Spleen (tissue), 11 donors: Measurements from ENCODE around the gene SEH1L. TPM values are rescaled to one million over a fixed set of nuclear protein-coding genes. Genes with fewer than 3 reads are reported as not detected.

Source experiments
- DNase-seq: peaks from one replicate; pipeline ENCODE4 v3.0.0-alpha.2; 2020
- H3K27ac ChIP-seq, 8 donors: fragments of 200-600 bp; sonication (generic) in 7 of 8; 1 replicate in 4 of 8; 2 replicates in 4 of 8; pipeline versions ENCODE4 v1.5.0 to v1.8.0; 2016 to 2021; ENCODE audit warnings: inconsistent platforms in 4 of 8, mild to moderate bottlenecking in 4 of 8, moderate library complexity in 1 of 8
- H3K27me3 ChIP-seq, 7 donors: fragments of 200-600 bp; sonication (generic) in 6 of 7; replicated peaks in 1 of 7; 1 replicate in 4 of 7; 2 replicates in 3 of 7; pipeline versions ENCODE4 v1.5.0 to v1.8.0; 2016 to 2021; ENCODE audit warnings: inconsistent platforms in 3 of 7, mild to moderate bottlenecking in 1 of 7
- H3K36me3 ChIP-seq, 6 donors: fragments of 200-600 bp; sonication (generic) in 5 of 6; 1 replicate in 4 of 6; 2 replicates in 2 of 6; pipeline versions ENCODE4 v1.5.0 to v1.8.0; 2016 to 2021; ENCODE audit warnings: inconsistent platforms in 2 of 6
- H3K4me1 ChIP-seq, 6 donors: fragments of 200-600 bp; sonication (generic) in 5 of 6; 1 replicate in 3 of 6; 2 replicates in 3 of 6; pipeline versions ENCODE4 v1.5.0 to v1.8.0; 2016 to 2021; ENCODE audit warnings: inconsistent platforms in 3 of 6
- H3K4me3 ChIP-seq, 8 donors: fragments of 200-600 bp; sonication (generic) in 7 of 8; 1 replicate in 4 of 8; 2 replicates in 4 of 8; pipeline versions ENCODE4 v1.5.0 to v1.8.0; 2016 to 2021; ENCODE audit warnings: inconsistent platforms in 4 of 8, mild to moderate bottlenecking in 4 of 8, moderate library complexity in 2 of 8
- H3K9me3 ChIP-seq, 8 donors: fragments of 200-600 bp; sonication (generic) in 7 of 8; 1 replicate in 4 of 8; 2 replicates in 4 of 8; pipeline versions ENCODE4 v1.5.0 to v1.8.0; 2016 to 2021; ENCODE audit warnings: inconsistent platforms in 4 of 8
- POLR2A ChIP-seq, 3 donors: fragments of 450-650 bp; IDR thresholded peaks; one replicate each; pipeline ENCODE4 v1.5.1; 2017; ENCODE audit warnings: antibody characterized with exemption in 3 of 3, mild to moderate bottlenecking in 1 of 3
- POLR2AphosphoS5 ChIP-seq, 3 donors: sonication (generic); formaldehyde crosslinking; IDR thresholded peaks; one replicate each; pipeline ENCODE4 v1.5.1; 2017; ENCODE audit warnings: antibody characterized with exemption in 3 of 3
- WGBS, 5 donors: extraction: QIAGEN DNeasy Blood & Tissue Kit in 3 of 5; methylation state at CpG; one replicate each; pipeline versions ENCODE4 v1.1.5 to v1.1.7; 2013 to 2018; 5-methylcytosine and 5-hydroxymethylcytosine counted together
- intact Hi-C: fragments of 100-400 bp; cut with DNase I; formaldehyde crosslinking; loops from one replicate; pipeline ENCODE4 v1.15.0; 2023; ENCODE audit warnings: low total_unique reads
- polyA plus RNA-seq, 3 donors: library from polyadenylated mRNA; stranded (reverse); fragments of 200-250 nt; gene quantifications; one replicate each; pipeline ENCODE4 v1.2.1, GENCODE V29; 2013
- total RNA-seq, 7 donors: library from RNA; depleted of rRNA in 3 of 7; stranded (reverse); fragments of >200 nt in 3 of 7; fragmentation: NEBNext Ultra II Directional in 4 of 7; extraction: Animal tissue kit (Norgen Biotek cat#: 25700) in 4 of 7; gene quantifications; one replicate each; pipeline versions ENCODE4 v1.1.0 to v1.2.1, GENCODE V29; 2016 to 2021
- TF ChIP-seq, protein P1 (sequence below), 11 experiments: fragments of 200-600 bp in 7 of 11; fragments of 450-650 bp in 4 of 11; sonication (generic) in 4 of 11; IDR thresholded peaks in 8 of 11; conservative IDR thresholded peaks in 3 of 11; 1 replicate in 7 of 11; 2 replicates in 4 of 11; pipeline versions ENCODE4 v1.4.0 to v1.8.0; 2016 to 2021; ENCODE audit warnings: antibody characterized with exemption in 11 of 11, inconsistent platforms in 4 of 11, mild to moderate bottlenecking in 1 of 11
- donor health status: healthy with polysubstance abuse.
- donor health status: DM: no; HTN: no; CAD: no; lungs with moderate emphysema.
- donor health status: DM: no; HTN: no; CAD: no.
- donor health status: Bipolar disorder and iron deficiency.
- donor health status: healthy.
- donor health status: DM: no; HTN: no; CAD: no.
- donor health status: DM: yes; HTN: yes; CAD: no.

SEH1L gene
- total and polyA plus RNA-seq, 10 donors = 16.9 to 52.9 (median 31.0) TPM

DNA sequence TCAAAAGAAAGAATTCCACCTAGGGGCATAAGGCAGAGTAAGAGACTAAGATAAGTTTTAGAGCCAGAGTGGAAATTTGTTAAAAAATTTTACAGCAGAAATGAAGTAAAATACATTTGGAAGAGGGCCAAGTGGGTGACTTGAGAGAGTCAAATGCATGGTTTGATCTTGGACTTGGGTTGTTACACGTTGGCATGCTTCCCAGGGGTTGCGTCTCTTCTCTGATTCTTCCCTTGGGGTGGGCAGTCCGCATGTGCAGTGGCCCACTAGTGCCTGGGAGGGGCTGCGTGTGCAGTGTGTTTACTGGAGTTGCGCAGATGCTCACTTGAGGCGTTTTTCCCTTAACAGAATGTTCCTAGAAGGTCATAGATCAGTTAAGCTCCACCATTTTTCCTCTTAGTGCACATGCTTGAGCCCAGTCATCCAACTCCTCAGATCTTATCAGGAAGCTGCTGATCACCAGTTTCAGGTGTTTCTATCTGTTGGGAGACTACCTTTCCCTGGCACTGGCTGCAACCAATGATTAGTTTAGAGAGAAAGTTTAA lies 13.1 kb downstream of the SEH1L start:
- Histone ChIP-seq H3K27me3 (no peaks in the 10 kb centered on the region), H3K27ac (no peak overlapping the region), H3K4me1 (peaks cover 0 to 6% (median 0%) of the 10 kb centered on the region in 6 donors), H3K9me3 (no peaks in the 10 kb centered on the region), H3K36me3 (peaks cover 0 to 83% (median 53%) of the 10 kb centered on the region in 6 donors), H3K4me3 (no peak overlapping the region)
- no peak for DNase-seq
- WGBS, 5 donors = 71 to 87% (median 81%) methylated on average over 6 of the region's 6 CpGs
- TF ChIP-seq, protein P1, sequence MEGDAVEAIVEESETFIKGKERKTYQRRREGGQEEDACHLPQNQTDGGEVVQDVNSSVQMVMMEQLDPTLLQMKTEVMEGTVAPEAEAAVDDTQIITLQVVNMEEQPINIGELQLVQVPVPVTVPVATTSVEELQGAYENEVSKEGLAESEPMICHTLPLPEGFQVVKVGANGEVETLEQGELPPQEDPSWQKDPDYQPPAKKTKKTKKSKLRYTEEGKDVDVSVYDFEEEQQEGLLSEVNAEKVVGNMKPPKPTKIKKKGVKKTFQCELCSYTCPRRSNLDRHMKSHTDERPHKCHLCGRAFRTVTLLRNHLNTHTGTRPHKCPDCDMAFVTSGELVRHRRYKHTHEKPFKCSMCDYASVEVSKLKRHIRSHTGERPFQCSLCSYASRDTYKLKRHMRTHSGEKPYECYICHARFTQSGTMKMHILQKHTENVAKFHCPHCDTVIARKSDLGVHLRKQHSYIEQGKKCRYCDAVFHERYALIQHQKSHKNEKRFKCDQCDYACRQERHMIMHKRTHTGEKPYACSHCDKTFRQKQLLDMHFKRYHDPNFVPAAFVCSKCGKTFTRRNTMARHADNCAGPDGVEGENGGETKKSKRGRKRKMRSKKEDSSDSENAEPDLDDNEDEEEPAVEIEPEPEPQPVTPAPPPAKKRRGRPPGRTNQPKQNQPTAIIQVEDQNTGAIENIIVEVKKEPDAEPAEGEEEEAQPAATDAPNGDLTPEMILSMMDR (IDR thresholded peaks at IDR 0.05 in 8 of 11, conservative IDR thresholded peaks at IDR 0.05 in 3 of 11) = no peak
- intact Hi-C loops = no loop called here

DNA sequence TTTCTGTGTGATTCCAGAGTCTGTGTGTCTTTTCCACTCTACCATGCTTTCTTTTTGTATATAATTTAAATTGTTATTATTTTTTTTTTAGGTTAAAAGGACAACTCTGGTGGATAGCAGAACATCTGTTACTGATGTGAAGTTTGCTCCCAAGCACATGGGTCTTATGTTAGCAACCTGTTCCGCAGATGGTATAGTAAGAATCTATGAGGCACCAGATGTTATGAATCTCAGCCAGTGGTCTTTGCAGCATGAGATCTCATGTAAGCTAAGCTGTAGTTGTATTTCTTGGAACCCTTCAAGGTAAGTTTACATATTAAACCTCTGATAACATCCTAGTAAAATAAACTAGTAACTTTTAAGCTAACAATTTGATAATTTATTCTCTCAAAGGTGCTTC lies 15.3 kb downstream of the SEH1L start:
- intact Hi-C loops = no loop called here
- peaks cover 2 to 86% (median 45%) of the 10 kb centered on the region in 6 donors for H3K36me3 ChIP-seq
- WGBS, 5 donors = 98 to 100% (median 100%) methylated on average over 1 of the region's 1 CpG
- TF ChIP-seq POLR2AphosphoS5 (IDR thresholded peaks at IDR 0.05) (no peak), POLR2A (IDR thresholded peaks at IDR 0.05) (no peak)
- TF ChIP-seq, protein P1 (IDR thresholded peaks at IDR 0.05 in 8 of 11, conservative IDR thresholded peaks at IDR 0.05 in 3 of 11) = no peak
- no peaks in the 10 kb centered on the region for H3K27me3 ChIP-seq
- peaks cover 0 to 6% (median 0%) of the 10 kb centered on the region in 6 donors for H3K4me1 ChIP-seq
- DNase-seq = no peak
- H3K4me3 ChIP-seq = no peak overlapping the region
- H3K27ac ChIP-seq = no peak overlapping the region
- H3K9me3 ChIP-seq = no peaks in the 10 kb centered on the region

DNA sequence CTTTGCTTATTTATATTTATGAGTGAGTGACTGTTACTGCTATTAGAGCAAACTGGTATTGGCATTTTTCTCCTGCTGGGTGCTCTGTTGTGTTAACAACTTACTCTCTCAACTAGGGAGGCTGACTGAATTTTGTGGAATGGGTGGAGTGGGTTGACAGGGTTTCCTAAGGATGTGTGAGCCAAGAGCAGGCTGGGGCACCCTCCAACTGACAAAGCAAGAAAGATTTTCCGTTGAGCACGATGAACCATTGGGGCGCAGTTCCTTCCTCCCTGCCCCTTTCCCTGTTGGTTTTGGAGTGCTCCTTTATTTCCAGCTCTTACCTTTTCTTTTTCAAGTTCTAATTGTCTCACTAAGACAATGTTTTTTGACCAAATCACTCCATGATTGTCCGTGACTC lies 20.3 kb downstream of the SEH1L start:
- H3K9me3 ChIP-seq = no peaks in the 10 kb centered on the region
- 60 to 91% (median 83%) methylated on average over 4 of the region's 4 CpGs for WGBS, 5 donors
- intact Hi-C loops = no loop called here
- no peak overlapping the region for H3K27ac ChIP-seq
- no peaks in the 10 kb centered on the region for H3K27me3 ChIP-seq
- no peak for DNase-seq
- peaks cover 5 to 80% (median 50%) of the 10 kb centered on the region in 6 donors for H3K36me3 ChIP-seq
- no peaks in the 10 kb centered on the region for H3K4me1 ChIP-seq
- H3K4me3 ChIP-seq = no peak overlapping the region
- TF ChIP-seq, protein P1 (IDR thresholded peaks at IDR 0.05 in 8 of 11, conservative IDR thresholded peaks at IDR 0.05 in 3 of 11) = no peak

DNA sequence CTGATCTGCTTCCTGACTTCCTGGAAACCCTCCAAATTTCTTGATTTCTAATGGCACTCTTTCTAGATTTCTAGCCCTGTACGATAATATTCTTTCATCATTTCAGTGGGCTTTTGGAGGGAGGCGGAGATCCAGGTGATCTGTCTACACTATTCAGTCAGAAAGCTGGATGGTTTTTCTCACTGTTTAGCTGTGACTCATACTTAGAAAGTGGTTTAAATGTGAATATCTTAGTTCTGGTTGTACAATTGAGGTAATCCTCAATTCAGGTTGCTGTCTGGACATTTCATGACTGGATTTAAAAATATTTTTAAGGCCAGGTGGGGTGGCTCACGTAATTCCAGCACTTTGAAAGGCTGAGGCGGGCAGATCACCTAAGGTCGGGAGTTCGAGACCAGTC lies 20.8 kb downstream of the SEH1L start:
- no peaks in the 10 kb centered on the region for H3K4me1 ChIP-seq
- DNase-seq = no peak
- intact Hi-C loops = no loop called here
- WGBS, 5 donors = 90 to 98% (median 94%) methylated on average over 6 of the region's 6 CpGs
- no peak overlapping the region for H3K27ac ChIP-seq
- no peaks in the 10 kb centered on the region for H3K27me3 ChIP-seq
- H3K9me3 ChIP-seq = no peaks in the 10 kb centered on the region
- H3K4me3 ChIP-seq = no peak overlapping the region
- H3K36me3 ChIP-seq = peaks cover 5 to 80% (median 49%) of the 10 kb centered on the region in 6 donors
- TF ChIP-seq POLR2A (IDR thresholded peaks at IDR 0.05) (no peak), POLR2AphosphoS5 (IDR thresholded peaks at IDR 0.05) (no peak)
- TF ChIP-seq, protein P1 (IDR thresholded peaks at IDR 0.05 in 8 of 11, conservative IDR thresholded peaks at IDR 0.05 in 3 of 11) = no peak
